RPMI7951 (cell line): ENCODE measurements around the gene PAOX. TPM values are rescaled to one million over a fixed set of nuclear protein-coding genes. Genes with fewer than 3 reads are reported as not detected.

Experiments used
- DNase-seq: peaks from one replicate; pipeline ENCODE4 v3.0.0-alpha.2; 2012; ENCODE audit warnings: low read depth
- total RNA-seq: library from RNA; depleted of rRNA; stranded (reverse); fragments of >200 nt; shearing (Covaris generic); gene quantifications from 2 replicates; pipeline ENCODE4 v1.2.3, GENCODE V29; 2014; rRNA removed

The PAOX gene
- total RNA-seq, 1 experiment from 2014 or later: 2.8 TPM

- DNase-seq: no peak
Observed at GRCh38 chr10:133439517-133440461, 60.7 kb downstream of the PAOX start.

- DNase-seq: no peak
Observed at GRCh38 chr10:133440633-133441285, 61.7 kb downstream of the PAOX start.

Other genes starting within 250 kb of the PAOX start
- gene KNDC1, start 219.0 kb upstream of the PAOX start, total RNA-seq: not detected in 2 replicates
- not detected in 2 replicates for gene UTF1, start 149.0 kb upstream of the PAOX start, total RNA-seq
- gene VENTX, start 141.4 kb upstream of the PAOX start, total RNA-seq: not detected in 2 replicates
- gene ADAM8, start 102.4 kb upstream of the PAOX start, total RNA-seq: 3.8 and 6.3 TPM in 2 replicates
- 42.0 and 43.3 TPM in 2 replicates for gene TUBGCP2, start 70.4 kb upstream of the PAOX start, total RNA-seq
- 33.9 and 57.6 TPM in 2 replicates for gene ZNF511, start 70.3 kb upstream of the PAOX start, total RNA-seq
- not detected in 2 replicates for gene CALY, start 42.4 kb upstream of the PAOX start, total RNA-seq
- not detected in 2 replicates for gene PRAP1, start 31.9 kb upstream of the PAOX start, total RNA-seq
- gene FUOM, start 21.2 kb upstream of the PAOX start, total RNA-seq: 2.6 and 5.5 TPM in 2 replicates
- 91.1 and 104 TPM in 2 replicates for gene ECHS1, start 5.9 kb upstream of the PAOX start, total RNA-seq
- 12.1 and 16.5 TPM in 2 replicates for gene MTG1, start 14.9 kb downstream of the PAOX start, total RNA-seq
- not detected in 2 replicates for gene SPRN, start 45.4 kb downstream of the PAOX start, total RNA-seq
- 0.10 and 0.24 TPM in 2 replicates for gene SCART1, start 74.7 kb downstream of the PAOX start, total RNA-seq
- gene CYP2E1, start 148.1 kb downstream of the PAOX start, total RNA-seq: not detected in 2 replicates
- not detected in 2 replicates for gene SYCE1, start 186.3 kb downstream of the PAOX start, total RNA-seq
- 0.36 and 0.39 TPM in 2 replicates for gene FRG2B, start 247.5 kb downstream of the PAOX start, total RNA-seq